CD4-positive, alpha-beta T cell (primary cell): ENCODE results near the gene MBTD1. TPM values are rescaled to one million over a fixed set of nuclear protein-coding genes. Genes with fewer than 3 reads are reported as not detected.

Experiments
- ATAC-seq: fragments of 200-7000 bp; cut with Tn5 transposase; one replicate; pipeline ENCODE4 v1.10.0; 2022; ENCODE audit warnings: mild to moderate bottlenecking; ENCODE audit not compliant: poor library complexity
- CTCF ChIA-PET: fragments of 350-600 bp; sonication (Branson Sonifier 250); formaldehyde crosslinking; loops from one replicate; lab custom pipeline; 2021; ENCODE audit warnings: antibody characterized with exemption, inconsistent platforms; lab: Charles Lee
- POLR2A ChIA-PET: fragments of 350-600 bp; sonication (Branson Sonifier 250); formaldehyde crosslinking; loops from one replicate; lab custom pipeline; 2021; ENCODE audit warnings: antibody characterized with exemption, inconsistent platforms; lab: Charles Lee
- DNase-seq, 14 experiments: peaks; one replicate each; pipeline ENCODE4 v3.0.0-alpha.2; 2013 to 2020; ENCODE audit warnings: mixed read lengths in 2 of 14
- H3K27ac ChIP-seq, 2 donors: one replicate each; pipeline versions ENCODE4 v1.5.1 to v1.7.0; 2013; ENCODE audit warnings: low read length in 2 of 2, low read depth in 1 of 2, mild to moderate bottlenecking in 1 of 2
- H3K27me3 ChIP-seq, 2 experiments: 1 replicate in 1 of 2; 2 replicates in 1 of 2; pipeline versions ENCODE4 v1.6.1 to v1.7.0; 2013; ENCODE audit warnings: low read length in 2 of 2, control low read depth in 1 of 2, mild to moderate bottlenecking in 1 of 2, moderate library complexity in 1 of 2; ENCODE audit not compliant: insufficient read depth in 2 of 2, control insufficient read depth in 1 of 2
- H3K36me3 ChIP-seq: one replicate; pipeline ENCODE4 v1.6.1; 2013; ENCODE audit warnings: low read length, control low read depth; ENCODE audit not compliant: insufficient read depth
- H3K4me1 ChIP-seq: one replicate; pipeline ENCODE4 v1.6.1; 2013; ENCODE audit warnings: low read length, control low read depth; ENCODE audit not compliant: insufficient read depth
- H3K4me3 ChIP-seq: one replicate; pipeline ENCODE4 v1.5.1; 2013; ENCODE audit warnings: mild to moderate bottlenecking, low read length, moderate library complexity
- H3K9me3 ChIP-seq, 2 experiments: 1 replicate in 1 of 2; 2 replicates in 1 of 2; pipeline versions ENCODE4 v1.6.1 to v1.7.0; 2013; ENCODE audit warnings: low read length in 2 of 2, mild to moderate bottlenecking in 2 of 2, control low read depth in 1 of 2, moderate library complexity in 1 of 2; ENCODE audit not compliant: control insufficient read depth in 1 of 2, insufficient read depth in 1 of 2
- H3K27ac Mint-ChIP-seq: one replicate; pipeline ENCODE4 v1.8.0; 2020; ENCODE audit warnings: mixed read lengths
- H3K27me3 Mint-ChIP-seq: one replicate; pipeline ENCODE4 v1.8.0; 2021; ENCODE audit warnings: mixed read lengths
- H3K36me3 Mint-ChIP-seq: one replicate; pipeline ENCODE4 v1.8.0; 2021; ENCODE audit warnings: low read depth, mixed read lengths
- H3K4me1 Mint-ChIP-seq: one replicate; pipeline ENCODE4 v1.8.0; 2021; ENCODE audit warnings: low read depth, mixed read lengths
- H3K4me3 Mint-ChIP-seq: one replicate; pipeline ENCODE4 v1.8.0; 2020; ENCODE audit warnings: mild to moderate bottlenecking, mixed read lengths
- H3K9me3 Mint-ChIP-seq: one replicate; pipeline ENCODE4 v1.8.0; 2020; ENCODE audit warnings: mixed read lengths
- intact Hi-C, 2 experiments: fragments of 100-400 bp; cut with DNase I in 1 of 2; cut with micrococcal nuclease in 1 of 2; formaldehyde crosslinking; loops; one replicate each; pipeline versions ENCODE4 v1.15.1 to v1.9.0; 2023 to 2025; cut with DNase I, micrococcal nuclease
- total RNA-seq, 174 experiments: library from RNA in 2 of 174; stranded (reverse) in 2 of 174; gene quantifications; one replicate each; pipeline ENCODE4 v1.2.3 and lab custom pipeline; 2021 to 2026
- TF ChIP-seq, protein P1 (sequence below): fragments of 200-600 bp; IDR thresholded peaks from one replicate; pipeline ENCODE4 v1.8.0; 2022; ENCODE audit warnings: antibody characterized with exemption, mild to moderate bottlenecking

Gene MBTD1
- total RNA-seq, 2 experiments from 2014 or later: 23.0 TPM

DNA sequence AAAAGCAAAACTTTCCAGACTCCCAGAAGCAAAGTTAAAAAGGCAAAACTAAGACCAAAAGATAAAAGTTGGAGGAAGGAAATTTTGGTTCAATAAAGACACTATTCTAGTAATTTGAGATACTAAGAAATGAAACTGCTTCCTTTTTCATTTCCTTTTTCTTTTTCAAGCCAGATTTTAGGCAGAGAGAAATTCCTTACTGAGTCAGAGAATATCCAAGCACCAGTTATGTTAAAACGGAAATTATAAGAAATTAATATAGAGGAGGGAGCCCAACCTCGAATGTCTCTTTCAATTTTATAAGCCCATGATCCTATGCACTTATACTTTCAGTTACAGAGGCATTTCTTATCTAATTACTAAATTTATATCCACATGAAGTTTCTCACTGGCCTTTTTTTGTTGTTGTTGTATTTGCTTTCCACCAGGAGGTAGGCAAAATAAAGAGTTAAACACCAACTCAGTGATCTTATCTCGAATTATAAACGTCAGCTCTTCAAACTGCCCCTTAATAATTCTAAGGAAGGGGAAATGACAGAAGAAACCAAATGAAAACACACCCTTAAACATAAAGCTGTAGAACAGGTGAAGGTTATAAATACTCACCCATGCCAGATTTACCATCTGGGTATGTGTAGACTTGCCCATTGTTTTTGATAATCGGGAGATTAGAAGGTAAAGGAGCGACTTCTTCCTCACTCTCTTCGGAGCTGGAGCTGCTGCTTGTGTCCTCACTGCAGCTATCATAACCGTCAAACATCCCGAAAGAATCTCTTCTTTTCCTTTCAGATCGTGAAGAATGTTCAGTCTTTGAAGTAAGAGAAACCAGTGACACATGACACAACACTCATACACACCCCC is 35.2 kb downstream of the MBTD1 start:
- peaks cover 5% of the 10 kb centered on the region for H3K4me1 ChIP-seq
- Mint-ChIP-seq H3K36me3 (peaks cover 57% of the 10 kb centered on the region), H3K27ac (peak overlapping the region; percentile 5), H3K4me1 (peaks cover 24% of the 10 kb centered on the region), H3K4me3 (no peak overlapping the region), H3K9me3 (no peaks in the 10 kb centered on the region), H3K27me3 (no peaks in the 10 kb centered on the region)
- intact Hi-C loops: no loop called here
- no peaks in the 10 kb centered on the region for H3K9me3 ChIP-seq
- no peak overlapping the region for H3K27ac ChIP-seq
- ATAC-seq: no peak
- ChIA-PET POLR2A (no interaction called here), CTCF (no interaction called here)
- peaks cover 38% of the 10 kb centered on the region for H3K36me3 ChIP-seq
- no peaks in the 10 kb centered on the region for H3K27me3 ChIP-seq
- H3K4me3 ChIP-seq: no peak overlapping the region
- no peak for DNase-seq
- TF ChIP-seq, protein P1, sequence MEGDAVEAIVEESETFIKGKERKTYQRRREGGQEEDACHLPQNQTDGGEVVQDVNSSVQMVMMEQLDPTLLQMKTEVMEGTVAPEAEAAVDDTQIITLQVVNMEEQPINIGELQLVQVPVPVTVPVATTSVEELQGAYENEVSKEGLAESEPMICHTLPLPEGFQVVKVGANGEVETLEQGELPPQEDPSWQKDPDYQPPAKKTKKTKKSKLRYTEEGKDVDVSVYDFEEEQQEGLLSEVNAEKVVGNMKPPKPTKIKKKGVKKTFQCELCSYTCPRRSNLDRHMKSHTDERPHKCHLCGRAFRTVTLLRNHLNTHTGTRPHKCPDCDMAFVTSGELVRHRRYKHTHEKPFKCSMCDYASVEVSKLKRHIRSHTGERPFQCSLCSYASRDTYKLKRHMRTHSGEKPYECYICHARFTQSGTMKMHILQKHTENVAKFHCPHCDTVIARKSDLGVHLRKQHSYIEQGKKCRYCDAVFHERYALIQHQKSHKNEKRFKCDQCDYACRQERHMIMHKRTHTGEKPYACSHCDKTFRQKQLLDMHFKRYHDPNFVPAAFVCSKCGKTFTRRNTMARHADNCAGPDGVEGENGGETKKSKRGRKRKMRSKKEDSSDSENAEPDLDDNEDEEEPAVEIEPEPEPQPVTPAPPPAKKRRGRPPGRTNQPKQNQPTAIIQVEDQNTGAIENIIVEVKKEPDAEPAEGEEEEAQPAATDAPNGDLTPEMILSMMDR: no peak

DNA sequence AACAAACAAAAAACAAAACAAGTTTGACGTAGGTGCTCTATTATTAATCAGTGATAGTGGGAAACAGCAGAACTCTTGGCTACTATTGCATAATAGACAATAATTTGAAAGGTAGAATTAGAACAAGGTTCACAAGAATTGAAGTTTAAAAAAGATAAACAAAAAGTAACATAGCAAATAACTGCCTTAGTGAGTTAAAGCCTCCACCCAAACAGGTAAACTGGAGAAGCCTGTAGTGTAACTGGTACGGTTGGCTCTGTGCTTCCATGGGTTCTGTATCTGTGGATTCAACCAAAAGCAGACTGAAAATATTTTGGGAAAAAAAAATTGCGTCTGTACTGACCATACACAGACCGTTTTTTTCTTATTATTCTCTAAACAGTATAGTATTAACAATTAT is 38.5 kb downstream of the MBTD1 start:
- H3K27me3 ChIP-seq: no peaks in the 10 kb centered on the region
- ATAC-seq: no peak
- no peak overlapping the region for H3K4me3 ChIP-seq
- no peak for DNase-seq
- H3K4me1 ChIP-seq: peaks cover 5% of the 10 kb centered on the region
- TF ChIP-seq, protein P1: no peak
- intact Hi-C loops: no loop called here
- Mint-ChIP-seq H3K4me1 (peaks cover 16% of the 10 kb centered on the region), H3K9me3 (no peaks in the 10 kb centered on the region), H3K27me3 (no peaks in the 10 kb centered on the region), H3K27ac (no peak overlapping the region), H3K4me3 (no peak overlapping the region), H3K36me3 (peaks cover 90% of the 10 kb centered on the region)
- POLR2A ChIA-PET: no interaction called here
- CTCF ChIA-PET: no interaction called here
- H3K36me3 ChIP-seq: peaks cover 65% of the 10 kb centered on the region
- no peak overlapping the region for H3K27ac ChIP-seq
- H3K9me3 ChIP-seq: no peaks in the 10 kb centered on the region

DNA sequence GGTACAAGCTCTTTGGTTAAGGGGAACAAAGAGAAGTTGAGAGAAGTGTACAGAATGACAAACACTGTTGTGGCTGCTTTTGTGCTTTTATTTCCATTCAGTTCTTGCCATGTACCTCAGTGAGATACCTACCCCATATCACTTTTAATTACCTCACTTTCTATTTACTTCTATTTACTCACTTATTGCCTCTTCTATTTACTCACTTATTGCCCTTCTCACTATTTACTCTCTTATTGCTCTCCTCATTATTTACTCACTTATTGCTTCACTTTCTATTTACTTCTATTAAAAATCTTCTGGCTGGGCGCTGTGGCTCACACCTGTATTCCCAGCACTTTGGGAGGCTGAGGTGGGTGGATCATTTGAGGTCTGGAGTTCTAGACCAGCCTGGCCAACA is 41.9 kb downstream of the MBTD1 start:
- Mint-ChIP-seq H3K9me3 (no peaks in the 10 kb centered on the region), H3K4me1 (no peaks in the 10 kb centered on the region), H3K4me3 (no peak overlapping the region), H3K27me3 (no peaks in the 10 kb centered on the region), H3K27ac (no peak overlapping the region), H3K36me3 (peaks cover 94% of the 10 kb centered on the region)
- DNase-seq: no peak
- no peaks in the 10 kb centered on the region for H3K4me1 ChIP-seq
- TF ChIP-seq, protein P1: no peak
- no peak overlapping the region for H3K4me3 ChIP-seq
- no peaks in the 10 kb centered on the region for H3K9me3 ChIP-seq
- ChIA-PET POLR2A (no interaction called here), CTCF (interaction anchor here (0.6 kb wide), 1 partner anchor 479 kb away, joined by 3 read pairs; no protein-coding TSS in a partner anchor)
- H3K27me3 ChIP-seq: no peaks in the 10 kb centered on the region
- no peak overlapping the region for H3K27ac ChIP-seq
- intact Hi-C loops: no loop called here
- no peak for ATAC-seq
- H3K36me3 ChIP-seq: peaks cover 68% of the 10 kb centered on the region
